HG02571 (cell line): ENCODE measurements around the gene GFOD1.
"Not testable (repeated sequence)": the region's sequence is repeated elsewhere in the genome, so short reads cannot be mapped to it uniquely, and the experiment has no call there.

Experiments used
- ATAC-seq: cut with Tn5 transposase; IDR thresholded peaks from one replicate; pipeline ENCODE4 v1.9.1; 2021; ENCODE audit warnings: mild to moderate bottlenecking, moderate library complexity; ENCODE audit not compliant: unreplicated experiment

Gene GFOD1

GRCh38 chr6:13407709-13408695 lies 79.4 kb downstream of the GFOD1 start:
- ATAC-seq: no peak

- ATAC-seq: no peak
These were observed 80.1 kb downstream of the GFOD1 start for GRCh38 chr6:13407368-13407708.

GRCh38 chr6:13406781-13407180 lies 80.6 kb downstream of the GFOD1 start:
- no peak for ATAC-seq

GRCh38 chr6:13405961-13406477 lies 81.4 kb downstream of the GFOD1 start:
- no peak for ATAC-seq

- no peak for ATAC-seq
These were observed 82.5 kb downstream of the GFOD1 start for GRCh38 chr6:13404892-13405254.

GRCh38 chr6:13404228-13404891 lies 83.0 kb downstream of the GFOD1 start:
- ATAC-seq: no peak

GRCh38 chr6:13402711-13403110 lies 84.7 kb downstream of the GFOD1 start:
- no peak for ATAC-seq

- ATAC-seq: no peak
These were observed 86.6 kb downstream of the GFOD1 start for GRCh38 chr6:13400772-13401171.

GRCh38 chr6:13398421-13398994 lies 88.9 kb downstream of the GFOD1 start:
- ATAC-seq: no peak

GRCh38 chr6:13398069-13398381 lies 89.4 kb downstream of the GFOD1 start:
- no peak for ATAC-seq

GRCh38 chr6:13397359-13398068 lies 89.9 kb downstream of the GFOD1 start:
- peak; percentile 70 for ATAC-seq

- ATAC-seq: no peak
These were observed 91.1 kb downstream of the GFOD1 start for GRCh38 chr6:13396241-13396792.

- ATAC-seq: no peak
These were observed 91.8 kb downstream of the GFOD1 start for GRCh38 chr6:13395272-13396237.

- no peak for ATAC-seq
These were observed 94.9 kb downstream of the GFOD1 start for GRCh38 chr6:13392462-13392861.

- no peak for ATAC-seq
These were observed 95.9 kb downstream of the GFOD1 start for GRCh38 chr6:13391537-13391936.

- no peak for ATAC-seq
These were observed 96.7 kb downstream of the GFOD1 start for GRCh38 chr6:13390658-13391057.

- not testable (repeated sequence) for ATAC-seq
These were observed 98.2 kb downstream of the GFOD1 start for GRCh38 chr6:13389237-13389636.

- not testable (repeated sequence) for ATAC-seq
These were observed 98.6 kb downstream of the GFOD1 start for GRCh38 chr6:13388769-13389168.

GRCh38 chr6:13384966-13385365 lies 102.4 kb downstream of the GFOD1 start:
- no peak for ATAC-seq

- ATAC-seq: no peak
These were observed 102.9 kb downstream of the GFOD1 start for GRCh38 chr6:13384506-13384905.
